HG03432 (cell line): Measurements from ENCODE around the gene KIF26A.

ENCODE experiments used
- ATAC-seq: cut with Tn5 transposase; IDR thresholded peaks from one replicate; pipeline ENCODE4 v1.9.1; 2021; ENCODE audit warnings: mild to moderate bottlenecking, moderate library complexity; ENCODE audit not compliant: unreplicated experiment

Gene KIF26A

GRCh38 chr14:104138098-104138717 is at the start of gene KIF26A:
TSS of gene KIF26A (plus strand) at chr14:104138587. CDS start at chr14:104138723, 136 bp downstream.
- ATAC-seq = no peak

DNA sequence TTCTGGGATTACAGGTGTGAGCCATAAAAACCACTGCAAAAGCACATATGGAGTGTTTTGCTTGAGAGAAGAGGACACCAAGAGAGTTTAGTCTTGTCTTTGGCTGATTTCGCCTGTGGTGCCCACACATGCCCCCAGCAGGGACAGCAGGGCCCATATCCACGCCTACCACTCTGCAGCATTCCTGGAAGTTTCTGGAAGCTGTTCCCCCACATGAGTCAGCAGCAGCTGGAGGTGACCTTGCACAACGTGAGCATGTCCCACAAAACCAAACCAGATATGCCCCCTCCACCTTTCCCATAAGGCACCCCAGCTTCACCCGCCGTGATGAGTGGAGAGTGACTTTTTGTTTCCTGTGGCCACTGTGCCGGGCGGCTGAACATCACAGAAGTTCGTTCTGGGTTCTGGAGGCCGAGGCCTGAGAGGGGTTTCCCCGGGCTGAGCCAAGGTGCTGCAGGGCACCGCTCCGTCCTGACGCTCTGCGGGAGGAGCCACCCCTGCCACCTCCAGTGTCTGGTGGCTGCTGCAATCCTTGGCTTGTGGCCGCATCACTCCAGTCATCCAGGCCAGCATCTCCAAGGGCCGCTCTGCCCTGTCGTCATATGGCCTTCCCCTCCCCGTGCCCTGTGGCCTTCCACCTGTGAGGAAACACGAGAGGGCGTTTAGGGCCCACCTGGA is 48.2 kb upstream of the KIF26A start:
- no peak for ATAC-seq

DNA sequence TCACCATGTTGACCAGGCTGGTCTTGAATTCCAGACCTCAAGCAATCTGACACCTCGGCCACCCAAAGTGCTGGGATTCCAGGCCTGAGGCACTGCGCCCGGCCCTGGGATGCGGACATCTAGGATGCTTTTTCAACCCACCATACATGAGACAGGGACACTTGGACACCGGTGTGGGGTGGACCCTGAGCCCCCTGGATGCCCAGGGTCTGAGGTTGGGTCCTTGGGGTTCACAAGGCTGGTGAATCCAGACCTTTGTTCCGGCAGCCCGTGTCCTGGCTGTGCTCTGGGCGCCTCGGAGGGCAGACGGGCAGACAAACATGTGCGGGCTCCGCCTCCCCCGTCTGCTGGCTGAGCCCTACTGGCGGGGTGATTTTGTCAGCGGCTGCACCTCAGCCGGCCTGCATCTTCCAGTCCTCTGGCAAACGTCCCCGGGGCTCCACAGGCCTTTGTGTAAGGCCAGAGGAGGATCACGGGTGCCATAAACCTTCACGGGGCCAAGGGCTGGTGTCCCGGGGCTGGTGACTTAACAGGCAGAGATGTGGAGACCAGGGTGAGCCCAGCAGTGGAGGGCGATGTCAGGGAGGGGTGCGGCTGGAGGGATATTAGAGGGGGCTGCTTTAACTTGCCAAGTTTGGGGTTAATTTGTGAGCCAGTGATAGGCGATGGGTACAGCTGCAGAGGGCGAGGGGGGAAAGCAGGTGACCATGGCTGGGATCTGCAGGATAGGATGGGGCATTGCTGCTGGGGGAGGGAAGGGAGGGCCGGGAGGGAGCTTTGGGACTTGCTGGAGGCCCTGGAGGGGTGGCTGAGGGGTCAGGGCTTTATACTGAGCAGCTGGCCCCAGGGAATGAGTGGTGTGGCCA is 47.1 kb upstream of the KIF26A start:
- ATAC-seq = no peak

- ATAC-seq = no peak
Observed at GRCh38 chr14:104091927-104092771, 46.2 kb upstream of the KIF26A start.

- ATAC-seq = no peak
Observed at GRCh38 chr14:104092931-104093365, 45.4 kb upstream of the KIF26A start.

- ATAC-seq = no peak
Observed at GRCh38 chr14:104093366-104094055, 44.9 kb upstream of the KIF26A start.

GRCh38 chr14:104094056-104094708 is 44.2 kb upstream of the KIF26A start:
- ATAC-seq = no peak

GRCh38 chr14:104094709-104095425 is 43.5 kb upstream of the KIF26A start:
- no peak for ATAC-seq

GRCh38 chr14:104095426-104096310 is 42.7 kb upstream of the KIF26A start:
- no peak for ATAC-seq

GRCh38 chr14:104096318-104096717 is 42.1 kb upstream of the KIF26A start:
- no peak for ATAC-seq

GRCh38 chr14:104096751-104097700 is 41.4 kb upstream of the KIF26A start:
- no peak for ATAC-seq

DNA sequence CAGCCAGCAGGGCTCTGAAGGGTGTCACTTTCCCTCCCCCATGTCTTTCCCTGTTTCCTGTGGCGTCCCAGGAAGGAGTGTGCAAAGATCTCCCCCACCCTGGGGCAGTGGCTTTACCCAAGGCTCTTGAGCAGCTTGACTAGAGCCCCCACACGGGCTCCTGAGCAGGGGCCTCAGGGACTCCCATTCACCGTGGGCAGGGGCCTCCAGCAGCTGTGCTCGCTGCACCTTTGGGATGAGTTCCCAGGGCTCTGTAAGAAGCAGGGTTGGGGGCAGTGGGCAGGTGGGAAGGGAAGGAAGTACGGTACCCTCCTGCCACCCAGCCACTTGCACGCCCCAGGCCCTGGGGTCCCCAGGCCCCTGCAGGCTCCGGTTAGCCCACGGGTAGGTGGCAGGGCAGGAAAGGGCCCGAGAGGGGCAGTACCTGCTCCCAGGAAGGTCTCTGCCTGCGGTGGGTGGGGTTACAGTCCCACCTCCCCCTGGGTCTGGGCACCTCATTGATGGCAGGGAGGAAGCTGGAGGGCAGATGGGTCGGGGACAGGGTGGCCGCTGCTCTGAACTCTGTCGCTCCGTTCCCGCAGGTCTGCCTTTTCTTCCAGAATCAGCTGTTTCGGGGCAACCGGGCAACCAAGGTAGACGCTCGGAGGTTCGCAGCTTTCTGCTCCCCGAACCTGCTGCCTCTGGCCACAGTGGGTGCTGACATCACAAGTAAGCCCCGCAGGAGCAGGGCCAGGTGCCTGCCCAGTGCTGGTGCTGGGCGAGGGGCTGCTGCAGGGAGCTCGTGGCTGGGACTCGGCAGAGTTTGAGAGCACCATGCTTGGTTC is 39.9 kb upstream of the KIF26A start:
- no peak for ATAC-seq

- no peak for ATAC-seq
Observed at GRCh38 chr14:104099096-104100041, 39.0 kb upstream of the KIF26A start.

GRCh38 chr14:104100171-104101085 is 38.0 kb upstream of the KIF26A start:
- ATAC-seq = no peak
